Lower lobe of right lung (tissue), 2 donors: Measurements from ENCODE around the gene CCDC141. TPM values are rescaled to one million over a fixed set of nuclear protein-coding genes. Genes with fewer than 3 reads are reported as not detected.

Source experiments
- ATAC-seq, 2 donors: fragments of 200-7000 bp; cut with Tn5 transposase; one replicate each; pipeline ENCODE4 v1.9.1; 2020 to 2022; ENCODE audit warnings: mild to moderate bottlenecking in 2 of 2, moderate library complexity in 2 of 2
- DNase-seq: peaks from one replicate; pipeline ENCODE4 v3.0.0-alpha.2; 2020
- H3K27ac ChIP-seq: fragments of 200-600 bp; one replicate; pipeline ENCODE4 v1.8.0; 2022
- H3K27me3 ChIP-seq: fragments of 200-600 bp; one replicate; pipeline ENCODE4 v1.8.0; 2022; ENCODE audit warnings: low read depth
- H3K36me3 ChIP-seq: fragments of 200-600 bp; one replicate; pipeline ENCODE4 v1.8.0; 2022; ENCODE audit warnings: mild to moderate bottlenecking
- H3K4me1 ChIP-seq: fragments of 200-600 bp; one replicate; pipeline ENCODE4 v1.8.0; 2022
- H3K4me3 ChIP-seq: fragments of 200-600 bp; one replicate; pipeline ENCODE4 v1.8.0; 2022; ENCODE audit warnings: mild to moderate bottlenecking
- H3K9me3 ChIP-seq: fragments of 200-600 bp; one replicate; pipeline ENCODE4 v1.8.0; 2022
- intact Hi-C: fragments of 100-400 bp; cut with DNase I; formaldehyde crosslinking; loops from one replicate; pipeline ENCODE4 v1.11.0; 2022
- total RNA-seq: library from RNA; stranded (reverse); fragmentation: NEBNext Ultra II Directional; extraction: Animal tissue kit (Norgen Biotek cat#: 25700); gene quantifications from one replicate; pipeline ENCODE4 v1.2.1, GENCODE V29; 2021
- TF ChIP-seq, protein P1 (sequence below): fragments of 200-600 bp; IDR thresholded peaks from one replicate; pipeline ENCODE4 v1.8.0; 2022; ENCODE audit warnings: antibody characterized with exemption, mild to moderate bottlenecking
- donor health status: DM: no; HTN: yes; CAD: no; lungs with severe emphysema.

Gene CCDC141
- total RNA-seq, 1 donor from 2014 or later: 40.5 TPM

DNA sequence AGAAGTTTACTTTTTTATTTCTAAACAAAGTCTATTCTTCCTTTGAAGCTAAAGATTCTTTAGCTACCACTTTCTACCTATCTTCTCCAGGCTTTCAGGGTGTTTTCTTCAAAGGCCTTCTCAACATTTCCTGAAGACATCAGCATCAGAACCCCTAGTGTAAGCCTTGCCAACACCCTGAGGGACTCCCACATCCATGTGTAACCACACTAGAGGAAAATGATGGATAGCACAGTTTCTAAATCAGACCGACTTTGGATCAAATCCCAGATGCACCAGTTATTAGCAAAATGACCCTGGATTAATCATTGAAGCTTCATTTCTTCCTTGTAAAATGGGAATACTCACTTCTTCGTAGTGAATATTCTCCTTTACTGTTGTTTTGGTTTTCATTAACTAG, 238.0 kb downstream of the CCDC141 start:
- no peak for DNase-seq
- TF ChIP-seq, protein P1, sequence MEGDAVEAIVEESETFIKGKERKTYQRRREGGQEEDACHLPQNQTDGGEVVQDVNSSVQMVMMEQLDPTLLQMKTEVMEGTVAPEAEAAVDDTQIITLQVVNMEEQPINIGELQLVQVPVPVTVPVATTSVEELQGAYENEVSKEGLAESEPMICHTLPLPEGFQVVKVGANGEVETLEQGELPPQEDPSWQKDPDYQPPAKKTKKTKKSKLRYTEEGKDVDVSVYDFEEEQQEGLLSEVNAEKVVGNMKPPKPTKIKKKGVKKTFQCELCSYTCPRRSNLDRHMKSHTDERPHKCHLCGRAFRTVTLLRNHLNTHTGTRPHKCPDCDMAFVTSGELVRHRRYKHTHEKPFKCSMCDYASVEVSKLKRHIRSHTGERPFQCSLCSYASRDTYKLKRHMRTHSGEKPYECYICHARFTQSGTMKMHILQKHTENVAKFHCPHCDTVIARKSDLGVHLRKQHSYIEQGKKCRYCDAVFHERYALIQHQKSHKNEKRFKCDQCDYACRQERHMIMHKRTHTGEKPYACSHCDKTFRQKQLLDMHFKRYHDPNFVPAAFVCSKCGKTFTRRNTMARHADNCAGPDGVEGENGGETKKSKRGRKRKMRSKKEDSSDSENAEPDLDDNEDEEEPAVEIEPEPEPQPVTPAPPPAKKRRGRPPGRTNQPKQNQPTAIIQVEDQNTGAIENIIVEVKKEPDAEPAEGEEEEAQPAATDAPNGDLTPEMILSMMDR: no peak
- no peak for ATAC-seq
- no peaks in the 10 kb centered on the region for H3K9me3 ChIP-seq
- no peaks in the 10 kb centered on the region for H3K36me3 ChIP-seq
- H3K4me1 ChIP-seq: no peaks in the 10 kb centered on the region
- no peak overlapping the region for H3K4me3 ChIP-seq
- no peaks in the 10 kb centered on the region for H3K27me3 ChIP-seq
- intact Hi-C loops: no loop called here
- H3K27ac ChIP-seq: no peak overlapping the region

DNA sequence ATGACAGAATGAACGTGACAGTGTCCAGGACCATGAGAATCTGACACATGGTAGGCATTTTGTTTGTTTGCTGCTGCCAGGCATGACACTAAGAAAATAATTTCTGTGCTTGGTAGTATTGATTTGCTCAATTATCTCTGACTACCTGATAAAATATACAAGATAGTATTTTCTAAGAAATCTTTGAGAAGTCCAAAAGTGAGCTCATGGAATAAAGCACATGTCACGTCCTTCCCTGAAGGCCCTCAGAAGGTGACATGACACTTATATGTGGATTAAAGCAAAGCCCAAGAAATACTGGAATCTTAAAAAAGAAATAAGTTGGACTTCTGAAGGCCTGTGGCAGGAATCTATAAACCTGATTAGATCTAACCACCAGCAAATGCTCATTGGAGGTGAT, 238.9 kb downstream of the CCDC141 start:
- H3K9me3 ChIP-seq: no peaks in the 10 kb centered on the region
- TF ChIP-seq, protein P1: no peak
- ATAC-seq (no peak), DNase-seq (no peak)
- H3K27ac ChIP-seq: no peak overlapping the region
- no peaks in the 10 kb centered on the region for H3K4me1 ChIP-seq
- intact Hi-C loops: no loop called here
- no peak overlapping the region for H3K4me3 ChIP-seq
- H3K27me3 ChIP-seq: no peaks in the 10 kb centered on the region
- H3K36me3 ChIP-seq: no peaks in the 10 kb centered on the region

DNA sequence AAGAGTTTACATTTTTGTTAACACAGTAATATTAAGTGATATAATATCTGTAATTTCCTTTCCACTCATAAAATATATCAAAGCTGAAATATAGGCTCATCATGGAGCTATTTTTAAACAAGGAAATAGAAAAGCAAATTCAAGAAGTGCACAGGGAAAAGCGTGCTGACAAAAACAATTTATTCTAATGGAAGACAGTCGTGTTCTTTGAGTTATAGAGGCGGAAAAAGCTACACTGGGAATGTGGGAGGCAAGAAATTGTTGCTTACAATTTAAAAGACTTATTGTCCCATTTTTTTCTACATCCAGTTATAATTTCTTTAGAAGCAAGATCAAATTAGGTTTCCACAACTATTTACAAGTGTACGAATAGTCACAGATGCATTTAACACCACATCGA, 239.5 kb downstream of the CCDC141 start:
- Histone ChIP-seq H3K4me1 (no peaks in the 10 kb centered on the region), H3K27ac (no peak overlapping the region), H3K4me3 (no peak overlapping the region), H3K36me3 (no peaks in the 10 kb centered on the region), H3K9me3 (no peaks in the 10 kb centered on the region), H3K27me3 (no peaks in the 10 kb centered on the region)
- ATAC-seq: no peak
- intact Hi-C loops: no loop called here
- DNase-seq: no peak
- TF ChIP-seq, protein P1: no peak

DNA sequence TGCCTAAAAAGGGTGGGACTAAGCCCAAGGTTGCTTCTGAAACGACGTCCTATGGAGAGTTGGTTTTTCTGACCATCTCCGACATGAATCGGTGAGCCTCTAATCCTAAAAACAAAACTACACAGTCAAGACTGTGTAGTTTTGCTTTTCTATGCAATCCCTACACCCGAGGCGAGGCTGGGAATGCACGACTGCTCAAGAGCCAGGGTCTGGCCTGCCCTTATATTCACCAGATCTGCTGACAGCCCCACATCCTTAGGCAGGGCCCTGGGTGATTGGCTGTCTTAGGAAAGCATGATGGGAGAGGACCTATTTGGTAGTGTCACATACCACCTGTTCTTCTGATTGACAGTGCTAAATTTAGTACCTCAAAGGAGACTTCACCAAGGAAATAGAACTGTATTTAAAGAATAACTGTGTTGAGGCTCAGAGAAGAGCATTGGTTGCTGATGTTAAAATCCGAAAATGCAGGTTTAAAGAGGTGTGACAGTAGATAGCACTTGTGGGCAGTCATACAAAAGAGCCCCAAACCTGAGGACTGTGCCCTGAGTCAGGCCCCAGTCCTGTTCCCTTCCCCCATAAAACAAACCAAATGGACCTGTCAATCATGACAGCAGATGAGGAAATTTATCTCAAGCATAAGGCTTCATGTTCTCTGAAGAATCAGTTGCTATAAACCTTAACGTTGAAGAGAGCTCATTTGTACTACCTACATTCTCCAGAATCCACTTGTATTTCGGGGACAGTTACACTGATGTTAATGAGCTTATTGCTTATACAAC, 242.5 kb downstream of the CCDC141 start, which contains the start of gene TTN:
TTN (minus strand) TSS at position 197 of the 782 bp plus-strand sequence. CDS start 2,781 bp downstream, outside the sequence.
- no peaks in the 10 kb centered on the region for H3K4me1 ChIP-seq
- no peak within 1 kb of the TSS for H3K4me3 ChIP-seq
- no peaks in the 10 kb centered on the region for H3K36me3 ChIP-seq
- TF ChIP-seq, protein P1: no peak
- H3K27me3 ChIP-seq: no peaks in the 10 kb centered on the region
- no peak within 1 kb of the TSS for H3K27ac ChIP-seq
- intact Hi-C loops: no loop called here
- H3K9me3 ChIP-seq: no peaks in the 10 kb centered on the region
- ATAC-seq (no peak), DNase-seq (no peak)

DNA sequence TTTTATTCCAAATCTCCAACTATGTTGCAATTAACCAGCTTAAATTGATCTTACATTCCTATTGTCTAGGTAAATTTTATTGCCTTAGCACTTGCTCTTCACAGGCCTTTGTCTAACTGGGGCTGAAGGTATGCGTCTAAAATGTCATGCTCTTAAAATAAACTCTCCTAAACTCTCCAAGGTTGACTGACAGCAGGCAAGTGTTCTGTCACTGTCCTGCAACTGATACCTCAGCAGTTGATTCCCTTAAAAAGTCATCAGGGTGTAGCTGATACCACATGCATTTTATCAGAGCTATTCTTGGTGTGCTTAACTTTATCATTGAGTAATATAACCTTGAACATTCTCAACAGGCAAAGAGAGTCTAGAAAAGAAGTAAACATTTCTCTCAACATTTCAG, 243.4 kb downstream of the CCDC141 start:
- DNase-seq (no peak), ATAC-seq (no peak)
- Histone ChIP-seq H3K9me3 (no peaks in the 10 kb centered on the region), H3K4me1 (no peaks in the 10 kb centered on the region), H3K27me3 (no peaks in the 10 kb centered on the region), H3K4me3 (no peak overlapping the region), H3K27ac (no peak overlapping the region), H3K36me3 (no peaks in the 10 kb centered on the region)
- intact Hi-C loops: no loop called here
- TF ChIP-seq, protein P1: no peak
